IPS DF 19.7 (cell line): Measurements from ENCODE around the gene LRRC56.

Source experiments
- DNase-seq: peaks from one replicate; pipeline ENCODE4 v3.0.0-alpha.2; 2013; ENCODE audit warnings: low read depth, low spot score

Gene LRRC56

DNA sequence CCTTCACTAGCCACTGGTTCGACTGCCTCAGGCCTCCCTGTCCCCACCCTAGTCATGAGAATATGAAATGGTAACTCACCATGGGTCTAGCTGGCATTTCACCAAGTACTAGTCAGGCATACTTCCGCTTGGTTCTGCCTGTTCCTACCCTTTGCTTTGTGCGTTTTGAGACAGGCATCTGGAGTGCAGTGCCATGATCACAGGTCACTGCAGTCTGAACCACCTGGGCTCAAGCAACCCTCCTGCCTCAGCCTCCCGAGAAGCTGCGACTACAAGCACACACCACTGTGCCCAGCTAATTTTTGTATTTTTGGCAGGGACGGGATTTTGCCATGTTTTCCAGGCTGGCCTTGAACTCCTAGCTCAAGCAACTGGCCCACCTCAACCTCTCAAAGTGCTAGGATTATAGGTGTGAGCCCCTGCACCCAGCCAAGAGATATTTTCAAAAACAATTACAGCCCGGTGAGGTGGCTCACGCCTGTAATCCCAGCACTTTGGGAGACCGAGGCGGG lies 16.1 kb upstream of the LRRC56 start:
- no peak for DNase-seq

DNA sequence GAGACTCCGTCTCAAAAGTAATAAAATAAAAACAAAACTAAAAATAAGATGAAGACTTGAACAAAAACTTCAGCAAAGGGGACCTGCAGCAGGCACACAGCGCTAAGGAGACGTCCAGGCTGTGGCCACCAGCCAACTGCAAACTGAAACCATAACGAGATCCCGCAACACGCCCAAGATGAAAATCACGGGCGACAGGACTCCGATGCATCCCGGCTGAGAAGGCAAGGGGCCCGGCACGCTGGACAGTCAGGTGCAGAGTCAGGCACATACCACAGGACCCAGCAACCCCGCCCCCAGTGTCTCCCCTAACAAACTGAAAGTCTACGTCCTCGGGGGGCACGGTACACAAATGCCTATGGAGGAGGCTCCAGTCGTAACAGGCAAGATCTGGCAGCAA lies 11.1 kb upstream of the LRRC56 start:
- DNase-seq = no peak

DNA sequence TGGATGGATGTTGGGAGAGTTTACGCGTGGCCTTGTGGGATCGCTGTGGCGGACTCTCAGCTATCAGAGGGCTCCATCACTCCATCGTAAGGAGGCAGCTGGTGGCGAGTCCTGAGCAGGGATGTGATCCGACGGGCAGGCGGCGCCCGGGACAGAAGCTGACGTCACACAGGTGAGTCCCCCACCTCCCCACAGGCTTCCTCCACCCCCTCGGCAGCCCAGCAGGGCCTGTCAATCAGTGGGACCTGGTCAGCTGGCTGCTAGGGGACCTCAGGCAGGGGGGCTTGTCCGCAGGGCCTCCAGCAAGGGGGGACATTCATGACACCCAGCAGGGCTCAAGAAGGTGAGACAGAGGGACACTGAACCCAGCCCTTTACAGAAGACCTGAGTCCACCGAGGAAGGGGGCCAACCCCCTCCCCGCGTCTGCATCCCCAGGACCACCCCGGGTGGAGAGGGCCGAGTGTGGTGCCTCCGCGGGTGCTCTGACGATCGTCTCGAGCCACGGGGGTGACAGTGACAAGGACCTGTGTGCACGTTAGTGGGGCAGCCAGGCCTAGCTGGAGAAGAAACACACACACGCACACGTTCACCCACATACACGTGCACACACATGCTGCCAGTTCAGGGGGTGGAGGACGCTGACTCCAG lies 9.0 kb upstream of the LRRC56 start:
- DNase-seq = no peak

- no peak for DNase-seq
Observed at GRCh38 chr11:528815-529727, 8.3 kb upstream of the LRRC56 start.

GRCh38 chr11:529728-530411 lies 7.5 kb upstream of the LRRC56 start:
- no peak for DNase-seq

- no peak for DNase-seq
Observed at GRCh38 chr11:530960-531831, 6.1 kb upstream of the LRRC56 start.

DNA sequence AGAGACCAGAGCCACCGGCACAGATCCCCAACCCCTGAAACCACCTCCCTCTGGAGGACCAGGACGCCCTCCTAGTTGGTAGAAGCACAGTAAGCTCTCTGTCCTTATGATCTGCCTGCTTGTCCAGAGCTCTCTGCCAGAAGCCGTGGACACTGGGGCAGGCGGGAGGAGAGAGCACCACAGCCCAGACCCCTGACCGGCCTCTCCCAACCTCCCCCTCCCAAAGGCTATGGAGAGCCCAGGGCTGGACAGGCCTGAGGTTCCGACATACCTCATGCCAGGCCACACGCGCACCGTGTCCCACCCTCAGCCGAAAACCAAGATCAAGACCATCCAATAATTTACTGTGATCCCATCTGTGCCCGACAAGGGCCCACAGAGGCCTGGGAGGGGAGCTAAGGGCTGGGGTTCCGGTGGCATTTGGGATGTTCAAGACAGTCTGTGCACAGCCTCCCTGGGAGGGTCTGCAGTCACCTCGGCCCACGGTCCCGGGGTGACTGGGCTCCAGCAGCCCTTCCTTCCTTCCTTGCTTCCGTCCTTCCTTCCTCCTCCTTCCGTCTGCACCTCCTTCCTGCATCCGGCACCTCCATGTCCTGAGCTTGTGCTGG lies 5.3 kb upstream of the LRRC56 start:
- DNase-seq = no peak

DNA sequence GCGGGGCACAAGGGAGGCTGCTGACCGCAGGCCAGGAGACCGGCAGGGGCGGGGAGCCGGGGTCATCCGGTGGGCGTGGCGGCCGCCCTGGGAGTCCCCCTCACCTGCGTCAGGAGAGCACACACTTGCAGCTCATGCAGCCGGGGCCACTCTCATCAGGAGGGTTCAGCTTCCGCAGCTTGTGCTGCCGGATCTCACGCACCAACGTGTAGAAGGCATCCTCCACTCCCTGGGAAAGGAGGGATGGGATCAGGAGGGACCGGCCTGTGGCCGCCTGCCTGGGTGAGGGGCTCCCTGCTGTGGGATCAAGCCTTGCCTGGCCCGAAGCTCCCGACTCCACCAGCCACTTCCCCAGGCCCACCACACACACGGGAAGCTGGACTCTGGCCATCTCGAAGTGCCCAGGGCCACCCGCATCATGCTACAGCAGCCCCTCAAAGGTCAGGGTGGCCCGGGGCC lies 4.8 kb upstream of the LRRC56 start:
- DNase-seq = no peak

GRCh38 chr11:532986-533585 lies 4.2 kb upstream of the LRRC56 start:
- DNase-seq = no peak

- DNase-seq = no peak
Observed at GRCh38 chr11:533586-534395, 3.5 kb upstream of the LRRC56 start.

DNA sequence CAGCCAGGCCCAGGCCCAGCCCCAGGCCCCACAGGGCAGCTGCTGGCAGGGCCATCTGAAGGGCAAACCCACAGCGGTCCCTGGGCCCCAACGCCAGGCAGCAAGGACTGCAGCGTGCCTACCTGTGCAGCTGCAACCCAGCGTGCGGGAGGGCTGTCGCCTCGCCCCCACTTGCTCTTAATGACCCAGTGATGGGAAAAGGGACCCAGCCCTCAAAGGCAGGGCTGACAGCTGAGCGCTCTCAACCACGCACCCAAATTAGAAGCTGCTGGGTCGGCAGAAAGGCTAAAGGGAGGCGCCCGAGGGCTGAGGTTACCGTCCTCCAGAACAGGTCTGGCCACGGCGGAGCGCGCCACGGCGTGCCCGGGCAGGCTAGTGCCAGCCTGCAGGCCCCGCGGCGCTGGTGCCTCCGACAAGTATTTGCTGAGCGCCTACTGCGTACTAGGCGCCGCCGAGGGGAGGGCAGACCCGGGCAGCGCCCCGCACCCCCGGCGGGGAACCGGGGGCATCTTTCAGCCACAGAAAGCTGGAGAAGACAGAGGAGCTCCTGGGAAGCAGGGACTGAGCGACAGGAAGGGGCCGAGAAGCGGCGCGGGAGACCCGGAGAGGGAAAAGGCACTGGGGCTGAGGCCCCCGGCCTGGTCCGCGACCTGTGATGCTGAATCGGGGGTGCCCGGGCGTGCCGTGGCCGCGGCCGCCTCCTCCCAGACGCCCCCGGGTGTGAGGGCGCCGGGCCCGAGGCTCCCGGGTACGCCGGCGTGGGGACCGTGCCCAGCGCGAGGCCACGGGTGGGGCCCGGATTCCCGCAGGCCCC lies 2.7 kb upstream of the LRRC56 start:
- no peak for DNase-seq

GRCh38 chr11:535210-535518 lies 2.2 kb upstream of the LRRC56 start:
- no peak for DNase-seq

- DNase-seq = no peak
Observed at GRCh38 chr11:535519-536454, 1.5 kb upstream of the LRRC56 start, which contains the start of gene HRAS. Gene HRAS, minus strand, starts transcription at chr11:535576.

DNA sequence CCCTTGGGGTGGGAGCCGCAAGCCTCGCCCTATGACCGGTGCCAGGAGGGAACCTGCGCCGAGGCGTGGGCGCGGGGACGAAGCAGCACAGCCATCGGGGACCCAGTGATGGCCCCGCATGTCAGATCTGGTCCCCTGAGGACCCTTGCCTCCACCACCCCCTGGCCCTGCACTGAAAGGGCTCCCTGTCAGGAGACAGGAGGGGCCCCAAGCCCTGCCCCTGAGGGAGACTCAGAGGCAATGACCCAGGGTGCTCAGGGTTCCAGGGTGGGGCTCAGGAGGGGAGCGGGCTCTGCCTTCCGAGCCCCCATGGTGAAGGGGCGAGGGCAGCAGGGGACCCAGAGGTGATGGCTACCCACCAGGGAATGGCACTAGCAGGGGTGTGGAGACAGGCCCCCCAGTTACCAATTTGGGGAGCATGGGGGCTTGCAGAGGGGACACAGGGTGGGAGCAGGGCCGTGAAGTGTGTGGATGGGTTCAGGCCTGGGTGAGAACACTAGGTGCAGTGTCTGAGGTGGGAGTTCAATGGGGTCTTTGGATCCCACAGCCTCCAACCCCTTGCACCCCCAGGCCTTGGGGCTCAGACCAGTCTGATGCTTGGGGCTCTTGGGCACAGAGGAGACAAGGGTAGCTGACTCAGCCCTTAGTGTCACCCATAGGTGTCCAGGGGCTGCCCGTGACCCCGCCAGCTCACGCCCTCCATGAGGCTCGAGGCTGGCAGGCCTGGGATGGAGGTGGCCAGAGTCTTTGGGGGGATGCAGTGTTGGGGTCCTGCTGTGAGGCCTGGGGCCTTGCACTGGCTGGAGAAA lies 499 bp downstream of the LRRC56 start:
- DNase-seq = no peak

GRCh38 chr11:538431-539051 lies 1.2 kb downstream of the LRRC56 start:
- DNase-seq = no peak

GRCh38 chr11:539971-540481 lies 2.7 kb downstream of the LRRC56 start:
- DNase-seq = no peak
